K562 (cell line): Measurements from ENCODE around the gene S100A4. TPM values are rescaled to one million over a fixed set of nuclear protein-coding genes. Genes with fewer than 3 reads are reported as not detected.

Source experiments
- ATAC-seq: fragments of 200-7000 bp; cut with Tn5 transposase; 3 replicates; pipeline ENCODE4 v1.9.1; 2020; ENCODE audit warnings: moderate library complexity
- BruUV-seq: library from RNA; stranded (reverse); fragments of 400-500 nt; replicated peaks from 2 replicates; lab custom pipeline; 2021; lab: Mats Ljungman, UMichigan
- CTCF ChIA-PET: fragments of 300-600 bp; formaldehyde crosslinking; extraction: SDS; loops from one replicate; lab custom pipeline; 2021; ENCODE audit warnings: low intra/inter-chr PET ratio; lab: Yijun Ruan, JAX
- POLR2A ChIA-PET: fragments of 300-600, 350-650 bp; sonication (Branson Sonifier 250); formaldehyde crosslinking; extraction: SDS; loops from one replicate; lab custom pipeline; 2021; ENCODE audit warnings: antibody characterized with exemption, inconsistent platforms; lab: Yijun Ruan, JAX
- DNase-seq, 4 experiments: peaks; one replicate each; pipeline versions ENCODE4 v3.0.0 to v3.0.0-alpha.2; 2011 to 2018; ENCODE audit warnings: low spot score in 3 of 4, mixed read lengths in 3 of 4; ENCODE audit errors: extremely low read depth in 1 of 4
- FAIRE-seq: peaks from 2 replicates; lab custom pipeline; 2011; peaks lifted over from hg19 to GRCh38; lab: Jason Lieb, UNC
- H2AFZ ChIP-seq: 2 replicates; pipeline ENCODE4 v1.6.0; 2011; ENCODE audit warnings: low read depth, low read length, control low read depth, inconsistent platforms
- H3K27ac ChIP-seq: fragments of 200-600 bp; 3 replicates; pipeline ENCODE4 v1.8.0; 2011; ENCODE audit warnings: low read depth, mild to moderate bottlenecking, control low read depth, inconsistent platforms, low read length, moderate library complexity, mixed read lengths; ENCODE audit errors: extremely low read depth
- H3K27me3 ChIP-seq, 2 experiments: fragments of 300-600 bp in 1 of 2; 2 replicates in 1 of 2; 3 replicates in 1 of 2; pipeline versions ENCODE4 v1.6.0 to v1.8.0; 2011; ENCODE audit warnings: inconsistent platforms in 2 of 2, low read length in 2 of 2, mild to moderate bottlenecking in 1 of 2, mixed read lengths in 1 of 2, moderate library complexity in 1 of 2; ENCODE audit not compliant: control insufficient read depth in 2 of 2, insufficient read depth in 2 of 2
- H3K36me3 ChIP-seq: fragments of 300-600 bp; 3 replicates; pipeline ENCODE4 v1.8.0; 2011; ENCODE audit warnings: mild to moderate bottlenecking, low read length, inconsistent platforms; ENCODE audit not compliant: control insufficient read depth, insufficient read depth
- H3K4me1 ChIP-seq, 2 experiments: fragments of 200-600 bp in 1 of 2; replicated peaks in 1 of 2; 2 replicates in 1 of 2; 3 replicates in 1 of 2; pipeline versions ENCODE4 v1.5.1 to v1.8.0; 2011; ENCODE audit warnings: inconsistent platforms in 2 of 2, low read length in 2 of 2, mild to moderate bottlenecking in 1 of 2, mixed read lengths in 1 of 2, moderate library complexity in 1 of 2; ENCODE audit not compliant: control insufficient read depth in 2 of 2, insufficient read depth in 2 of 2
- H3K4me2 ChIP-seq: 2 replicates; pipeline ENCODE4 v1.6.1; 2011; ENCODE audit warnings: low read length, control low read depth, inconsistent platforms, mixed read lengths; ENCODE audit not compliant: insufficient read depth
- H3K4me3 ChIP-seq: fragments of 200-600 bp; sonication (generic), shearing (Covaris generic); 2 replicates; pipeline ENCODE4 v1.5.1; 2016; ENCODE audit warnings: control low read depth, inconsistent platforms
- H3K79me2 ChIP-seq: fragments of 200-600 bp; 3 replicates; pipeline ENCODE4 v1.8.0; 2011; ENCODE audit warnings: low read length, inconsistent platforms; ENCODE audit not compliant: control insufficient read depth, insufficient read depth
- H3K9ac ChIP-seq, 2 experiments: 2 replicates each; pipeline versions ENCODE4 v1.6.0 to v1.6.1; 2011; ENCODE audit warnings: low read depth in 2 of 2, low read length in 2 of 2, control low read depth in 1 of 2, inconsistent platforms in 1 of 2, mild to moderate bottlenecking in 1 of 2, mixed read lengths in 1 of 2; ENCODE audit not compliant: insufficient read depth in 1 of 2
- H3K9me1 ChIP-seq: one replicate; pipeline ENCODE4 v1.6.0; 2011; ENCODE audit warnings: inconsistent platforms, mild to moderate bottlenecking, low read length, moderate library complexity; ENCODE audit not compliant: control insufficient read depth, insufficient read depth
- H3K9me3 ChIP-seq: replicated peaks from 2 replicates; pipeline ENCODE4 v1.5.1; 2011; ENCODE audit warnings: low read depth, low read length, inconsistent platforms; ENCODE audit not compliant: control insufficient read depth, insufficient read depth
- H4K20me1 ChIP-seq: replicated peaks from 2 replicates; pipeline ENCODE4 v1.6.1; 2011; ENCODE audit warnings: low read length, inconsistent platforms, mixed read lengths; ENCODE audit not compliant: control insufficient read depth, insufficient read depth
- JUND ChIP-seq, 2 experiments: IDR thresholded peaks; 2 replicates in 1 of 2; 3 replicates in 1 of 2; pipeline ENCODE4 v1.6.1; 2011; ENCODE audit warnings: borderline replicate concordance in 2 of 2, low read depth in 2 of 2, low read length in 2 of 2, improper control_type of control experiment in 1 of 2, missing biosample characterization in 1 of 2, missing genetic modification characterization in 1 of 2, missing genetic modification reagents in 1 of 2
- SMARCC2 ChIP-seq: fragments of 450-650 bp; IDR thresholded peaks from 2 replicates; pipeline ENCODE4 v1.6.1; 2017; ENCODE audit warnings: antibody characterized with exemption, moderate library complexity, mild to moderate bottlenecking, low read depth
- ZNF232 ChIP-seq: sonication (generic); formaldehyde crosslinking; IDR thresholded peaks from 2 replicates; pipeline ENCODE4 v1.8.0; 2022; ENCODE audit warnings: mild to moderate bottlenecking, missing genetic modification reagents
- WGBS: fragments of 100-300 bp; shearing (Covaris generic); methylation state at CpG from one replicate; pipeline ENCODE4 v1.1.6; 2016; ENCODE audit warnings: low coverage, mixed read lengths; ENCODE audit not compliant: insufficient coverage; ENCODE audit errors: missing lambda C conversion rate; 5-methylcytosine and 5-hydroxymethylcytosine counted together
- in situ Hi-C: fragments of 300-500 bp; cut with MboI; formaldehyde crosslinking; loops from 4 replicates; pipeline ENCODE4 v1.15.0; 2018; ENCODE audit warnings: inconsistent platforms, mixed read lengths
- intact Hi-C: fragments of 100-400 bp; cut with micrococcal nuclease; formaldehyde crosslinking; loops from 2 replicates; pipeline ENCODE4 v1.14.2; 2022
- polyA plus RNA-seq, 8 experiments: library from polyadenylated mRNA; depleted of rRNA in 4 of 8; stranded (reverse) in 5 of 8; unstranded in 3 of 8; fragments of >200 nt; fragmentation: Nextera tagmentation in 2 of 8; fragmentation: Illumina TruSeq in 1 of 8; extraction: Ambion mirVana in 2 of 8; extraction: Trizol in 1 of 8; gene quantifications; 2 replicates each; pipeline versions ENCODE4 v1.2.1 to v1.2.3, GENCODE V29; 2011 to 2014; ENCODE audit warnings: inconsistent platforms in 1 of 8, missing spikeins in 1 of 8
- total RNA-seq, 7 experiments: library from RNA; depleted of rRNA in 6 of 7; stranded (reverse); fragments of >200 nt in 6 of 7; fragmentation: Illumina TruSeq in 2 of 7; extraction: Trizol in 2 of 7; gene quantifications; 2 replicates each; pipeline versions ENCODE4 v1.2.1 to v1.2.3, GENCODE V29; 2011 to 2021; ENCODE audit warnings: low replicate concordance in 1 of 7

Gene S100A4
- total and polyA plus RNA-seq, 9 of the 15 experiments (the other 6 are each of a cell fraction or from before 2014, with no cell fraction given) = 3.7 to 20.1 (median 11.2) TPM

GRCh38 chr1:153534226-153534924, 11.2 kb downstream of the S100A4 start:
- Histone ChIP-seq H3K27me3 (no peaks in the 10 kb centered on the region), H4K20me1 (no peaks in the 10 kb centered on the region), H3K4me2 (peak overlapping the region; percentile 19; the same call in 1 of the 2 replicates), H3K9ac (peak overlapping the region in 1 of 2 experiments; percentile 11; a peak in 1 of 4 replicates), H3K27ac (no peak overlapping the region), H2AFZ (peak overlapping the region; percentile 86; the same call in 1 of the 2 replicates), H3K79me2 (no peaks in the 10 kb centered on the region; the same call in 2 of the 3 replicates), H3K9me3 (no peaks in the 10 kb centered on the region), H3K9me1 (no peaks in the 10 kb centered on the region), H3K4me3 (no peak overlapping the region), H3K4me1 (peaks cover 45 to 52% of the 10 kb centered on the region in 2 experiments), H3K36me3 (no peaks in the 10 kb centered on the region)
- 57% methylated on average over 7 of the region's 7 CpGs for WGBS
- TF ChIP-seq JUND (IDR thresholded peaks at IDR 0.05; ENCODE audit: borderline replicate concordance, low read depth, low read length) (peak; percentile 10; the same call in 1 of the 2 replicates), JUND (tag; IDR thresholded peaks at IDR 0.05; ENCODE audit: borderline replicate concordance, low read depth, low read length) (no peak), SMARCC2 (no peak), ZNF232 (CRISPR knock-in tag) (0 out of 2 replicates have a peak, but pooled peaks have one; percentile 29)
- BruUV-seq = no TSS peak
- intact Hi-C loops (loop anchor here (5.0 kb wide), 1 partner anchor 98 kb away; the partner anchor contains the start of gene CHTOP), in situ Hi-C loops (loop anchor here (5.0 kb wide), 1 partner anchor 33 kb away; the partner anchor contains the start of gene S100A2)
- peak in 1 of 4 experiments; percentile 12 for DNase-seq
- ChIA-PET CTCF (interaction anchor here (0.7 to 2.4 kb wide), 2 partner anchors 34 to 37 kb away, joined by 3 to 21 read pairs; no protein-coding TSS in a partner anchor), POLR2A (interaction anchor here (0.7 kb wide), 2 partner anchors 9 to 16 kb away, joined by 3 to 4 read pairs; no protein-coding TSS in a partner anchor)
- FAIRE-seq = no peak
- no peak for ATAC-seq
